Endothelial cell (in vitro differentiated cells): ENCODE results near the gene USP2. TPM values are rescaled to one million over a fixed set of nuclear protein-coding genes. Genes with fewer than 3 reads are reported as not detected.

ENCODE experiments used
- DNase-seq: peaks from one replicate; pipeline ENCODE4 v3.0.0; 2021; ENCODE audit warnings: low spot score
- H3K27ac Mint-ChIP-seq: one replicate; pipeline ENCODE4 v1.8.0; 2021; ENCODE audit warnings: mixed read lengths, inconsistent platforms; ENCODE audit not compliant: unreplicated experiment
- H3K27me3 Mint-ChIP-seq: one replicate; pipeline ENCODE4 v1.8.0; 2021; ENCODE audit warnings: mild to moderate bottlenecking, moderate library complexity, mixed read lengths, inconsistent platforms; ENCODE audit not compliant: unreplicated experiment
- H3K36me3 Mint-ChIP-seq: one replicate; pipeline ENCODE4 v1.8.0; 2021; ENCODE audit warnings: mild to moderate bottlenecking, low read depth, mixed read lengths, inconsistent platforms; ENCODE audit not compliant: unreplicated experiment
- H3K4me1 Mint-ChIP-seq: one replicate; pipeline ENCODE4 v1.8.0; 2021; ENCODE audit warnings: mild to moderate bottlenecking, mixed read lengths, inconsistent platforms; ENCODE audit not compliant: unreplicated experiment
- H3K4me3 Mint-ChIP-seq: one replicate; pipeline ENCODE4 v1.8.0; 2021; ENCODE audit warnings: mild to moderate bottlenecking, mixed read lengths, inconsistent platforms; ENCODE audit not compliant: unreplicated experiment
- H3K9me3 Mint-ChIP-seq: one replicate; pipeline ENCODE4 v1.8.0; 2021; ENCODE audit warnings: mixed read lengths, inconsistent platforms; ENCODE audit not compliant: unreplicated experiment
- total RNA-seq: library from RNA; stranded (reverse); fragmentation: NEBNext Ultra II Directional; extraction: Animal tissue kit (Norgen Biotek cat#: 25700); gene quantifications from one replicate; pipeline ENCODE4 v1.2.1, GENCODE V29; 2021; ENCODE audit not compliant: unreplicated experiment
- TF ChIP-seq, protein P1 (sequence below): fragments of 200-600 bp; sonication (generic); IDR thresholded peaks from one replicate; pipeline ENCODE4 v1.5.0; 2021; ENCODE audit warnings: antibody characterized with exemption; ENCODE audit not compliant: unreplicated experiment

Gene USP2
- total RNA-seq, 1 donor from 2014 or later: 1.5 TPM

GRCh38 chr11:119310682-119311052 is 70.8 kb downstream of the USP2 start:
- no peak overlapping the region for H3K4me3 Mint-ChIP-seq
- no peaks in the 10 kb centered on the region for H3K9me3 Mint-ChIP-seq
- H3K36me3 Mint-ChIP-seq: peaks cover 15% of the 10 kb centered on the region
- H3K27ac Mint-ChIP-seq: no peak overlapping the region
- H3K27me3 Mint-ChIP-seq: peaks cover 15% of the 10 kb centered on the region
- no peak for DNase-seq
- TF ChIP-seq, protein P1, sequence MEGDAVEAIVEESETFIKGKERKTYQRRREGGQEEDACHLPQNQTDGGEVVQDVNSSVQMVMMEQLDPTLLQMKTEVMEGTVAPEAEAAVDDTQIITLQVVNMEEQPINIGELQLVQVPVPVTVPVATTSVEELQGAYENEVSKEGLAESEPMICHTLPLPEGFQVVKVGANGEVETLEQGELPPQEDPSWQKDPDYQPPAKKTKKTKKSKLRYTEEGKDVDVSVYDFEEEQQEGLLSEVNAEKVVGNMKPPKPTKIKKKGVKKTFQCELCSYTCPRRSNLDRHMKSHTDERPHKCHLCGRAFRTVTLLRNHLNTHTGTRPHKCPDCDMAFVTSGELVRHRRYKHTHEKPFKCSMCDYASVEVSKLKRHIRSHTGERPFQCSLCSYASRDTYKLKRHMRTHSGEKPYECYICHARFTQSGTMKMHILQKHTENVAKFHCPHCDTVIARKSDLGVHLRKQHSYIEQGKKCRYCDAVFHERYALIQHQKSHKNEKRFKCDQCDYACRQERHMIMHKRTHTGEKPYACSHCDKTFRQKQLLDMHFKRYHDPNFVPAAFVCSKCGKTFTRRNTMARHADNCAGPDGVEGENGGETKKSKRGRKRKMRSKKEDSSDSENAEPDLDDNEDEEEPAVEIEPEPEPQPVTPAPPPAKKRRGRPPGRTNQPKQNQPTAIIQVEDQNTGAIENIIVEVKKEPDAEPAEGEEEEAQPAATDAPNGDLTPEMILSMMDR: no peak
- H3K4me1 Mint-ChIP-seq: peaks cover 6% of the 10 kb centered on the region

DNA sequence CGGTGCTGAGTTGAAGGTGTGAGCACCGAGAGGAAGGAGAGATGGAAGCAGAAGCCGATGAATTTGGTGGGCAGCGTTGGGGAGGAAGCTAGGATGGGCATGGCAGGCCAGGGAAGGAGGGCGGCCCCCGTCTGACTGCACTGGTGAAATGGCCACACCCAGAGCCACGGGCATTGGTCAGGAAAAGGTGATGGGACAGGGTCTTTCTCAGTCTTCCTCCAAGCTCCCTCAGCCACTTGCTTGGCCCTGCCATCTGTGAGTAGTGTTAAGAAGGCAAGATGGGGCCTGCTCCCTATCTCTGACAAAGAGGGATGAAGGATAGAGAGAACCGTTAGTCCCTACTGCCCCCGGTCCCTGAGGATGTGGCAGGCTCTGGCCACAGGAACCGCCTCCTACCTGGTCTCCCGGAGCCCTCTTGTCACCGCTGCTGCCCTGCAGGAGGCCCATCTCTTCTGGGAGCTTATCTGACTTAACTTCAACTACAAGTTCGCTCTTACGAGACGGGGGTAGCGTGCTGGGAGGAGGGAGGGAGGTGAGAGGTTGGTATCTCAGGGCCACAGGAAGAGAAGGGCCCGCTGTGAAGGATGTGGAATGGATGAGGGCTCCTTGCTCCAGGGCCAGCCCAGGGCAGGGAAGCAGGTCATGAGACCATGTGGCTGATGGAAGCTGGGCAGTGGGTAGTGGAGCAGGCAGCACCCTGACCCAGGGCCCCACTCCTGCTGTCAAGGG is 71.4 kb downstream of the USP2 start:
- DNase-seq: no peak
- Mint-ChIP-seq H3K4me3 (no peak overlapping the region), H3K27ac (peak overlapping the region; percentile 76), H3K36me3 (peaks cover 18% of the 10 kb centered on the region), H3K9me3 (no peaks in the 10 kb centered on the region), H3K4me1 (peaks cover 10% of the 10 kb centered on the region), H3K27me3 (peaks cover 13% of the 10 kb centered on the region)
- TF ChIP-seq, protein P1: no peak

GRCh38 chr11:119309411-119309810 is 72.1 kb downstream of the USP2 start:
- TF ChIP-seq, protein P1: no peak
- DNase-seq: no peak
- H3K9me3 Mint-ChIP-seq: no peaks in the 10 kb centered on the region
- peak overlapping the region; percentile 76 for H3K27ac Mint-ChIP-seq
- peaks cover 21% of the 10 kb centered on the region for H3K36me3 Mint-ChIP-seq
- H3K27me3 Mint-ChIP-seq: peaks cover 15% of the 10 kb centered on the region
- peaks cover 16% of the 10 kb centered on the region for H3K4me1 Mint-ChIP-seq
- no peak overlapping the region for H3K4me3 Mint-ChIP-seq

DNA sequence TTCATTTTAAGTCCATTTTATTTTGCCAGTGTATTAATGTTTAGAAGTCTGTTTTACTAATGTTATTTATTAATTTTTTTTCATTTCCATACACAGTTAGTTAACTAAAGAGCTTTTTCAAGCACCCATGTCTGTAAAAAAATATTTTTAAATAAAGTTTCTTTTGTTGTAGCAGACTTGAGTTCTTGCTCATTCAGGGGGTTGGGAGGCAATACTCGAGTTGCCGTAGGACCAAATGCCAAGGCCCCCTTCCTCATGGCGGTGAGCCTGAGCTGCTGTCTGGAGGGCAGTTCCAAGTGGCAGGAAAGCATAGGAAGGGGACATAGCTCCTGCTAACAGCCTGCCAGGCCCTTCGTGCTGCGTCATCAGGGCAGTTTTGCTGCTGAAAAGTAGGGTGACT is 73.5 kb downstream of the USP2 start:
- TF ChIP-seq, protein P1: no peak
- Mint-ChIP-seq H3K4me1 (peaks cover 18% of the 10 kb centered on the region), H3K27me3 (peaks cover 12% of the 10 kb centered on the region), H3K9me3 (no peaks in the 10 kb centered on the region), H3K4me3 (no peak overlapping the region), H3K36me3 (peaks cover 36% of the 10 kb centered on the region), H3K27ac (no peak overlapping the region)
- DNase-seq: no peak

DNA sequence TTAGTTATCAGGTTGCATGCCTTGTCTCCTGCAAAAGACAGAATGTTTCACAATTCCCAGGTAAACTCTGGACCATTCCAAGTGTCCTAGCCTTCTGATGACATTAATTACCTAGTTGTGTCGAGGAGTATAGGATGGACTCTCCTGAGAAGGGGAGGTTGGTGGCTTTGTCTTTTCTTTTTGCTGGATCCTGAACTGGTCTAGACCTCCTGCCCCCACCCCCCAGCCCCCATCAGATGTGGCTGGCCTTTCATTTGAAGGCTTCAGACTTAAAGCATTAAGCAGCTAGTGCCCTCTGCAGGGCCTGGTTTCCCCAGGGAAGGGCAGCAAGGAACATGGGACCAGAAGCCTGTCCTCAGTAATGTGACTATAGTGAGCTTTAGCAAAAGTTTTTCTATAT is 74.3 kb downstream of the USP2 start:
- H3K4me1 Mint-ChIP-seq: peaks cover 18% of the 10 kb centered on the region
- H3K27me3 Mint-ChIP-seq: peaks cover 14% of the 10 kb centered on the region
- no peak overlapping the region for H3K27ac Mint-ChIP-seq
- no peak overlapping the region for H3K4me3 Mint-ChIP-seq
- peaks cover 40% of the 10 kb centered on the region for H3K36me3 Mint-ChIP-seq
- no peak for DNase-seq
- TF ChIP-seq, protein P1: no peak
- H3K9me3 Mint-ChIP-seq: no peaks in the 10 kb centered on the region
